ENCODE results near the gene FREM1.

FREM1 gene

GRCh38 chr9:14813336-14814248, 96.6 kb downstream of the FREM1 start:
- DNase-seq (ENCODE audit: low read depth) = no peak

- no peak for DNase-seq (ENCODE audit: low read depth)
Observed at GRCh38 chr9:14812806-14813205, 97.4 kb downstream of the FREM1 start.

- no peak for DNase-seq (ENCODE audit: low read depth)
Observed at GRCh38 chr9:14811844-14812243, 98.4 kb downstream of the FREM1 start.

GRCh38 chr9:14806941-14807520, 103.2 kb downstream of the FREM1 start:
- DNase-seq (ENCODE audit: low read depth) = no peak

- no peak for DNase-seq (ENCODE audit: low read depth)
Observed at GRCh38 chr9:14799030-14799429, 111.2 kb downstream of the FREM1 start.

GRCh38 chr9:14797435-14797834, 112.8 kb downstream of the FREM1 start:
- DNase-seq (ENCODE audit: low read depth) = no peak

GRCh38 chr9:14793389-14793788, 116.8 kb downstream of the FREM1 start:
- no peak for DNase-seq (ENCODE audit: low read depth)

GRCh38 chr9:14790628-14791027, 119.6 kb downstream of the FREM1 start:
- DNase-seq (ENCODE audit: low read depth) = no peak

GRCh38 chr9:14788846-14789245, 121.4 kb downstream of the FREM1 start:
- DNase-seq (ENCODE audit: low read depth) = no peak

- no peak for DNase-seq (ENCODE audit: low read depth)
Observed at GRCh38 chr9:14783358-14783757, 126.9 kb downstream of the FREM1 start.

GRCh38 chr9:14782286-14783051, 127.8 kb downstream of the FREM1 start:
- DNase-seq (ENCODE audit: low read depth) = no peak

GRCh38 chr9:14780693-14781092, 129.5 kb downstream of the FREM1 start:
- DNase-seq (ENCODE audit: low read depth) = no peak

- no peak for DNase-seq (ENCODE audit: low read depth)
Observed at GRCh38 chr9:14780251-14780650, 130.0 kb downstream of the FREM1 start.

- DNase-seq (ENCODE audit: low read depth) = no peak
Observed at GRCh38 chr9:14779566-14780022, 130.6 kb downstream of the FREM1 start.

GRCh38 chr9:14778565-14778964, 131.7 kb downstream of the FREM1 start:
- no peak for DNase-seq (ENCODE audit: low read depth)

GRCh38 chr9:14775917-14776316, 134.3 kb downstream of the FREM1 start:
- DNase-seq (ENCODE audit: low read depth) = no peak

GRCh38 chr9:14770592-14770991, 139.6 kb downstream of the FREM1 start:
- no peak for DNase-seq (ENCODE audit: low read depth)

- no peak for DNase-seq (ENCODE audit: low read depth)
Observed at GRCh38 chr9:14769230-14769571, 141.0 kb downstream of the FREM1 start.

- DNase-seq (ENCODE audit: low read depth) = no peak
Observed at GRCh38 chr9:14768405-14769229, 141.6 kb downstream of the FREM1 start.

GRCh38 chr9:14766299-14766698, 143.9 kb downstream of the FREM1 start:
- DNase-seq (ENCODE audit: low read depth) = no peak

- no peak for DNase-seq (ENCODE audit: low read depth)
Observed at GRCh38 chr9:14761584-14761983, 148.6 kb downstream of the FREM1 start.

- no peak for DNase-seq (ENCODE audit: low read depth)
Observed at GRCh38 chr9:14760060-14760459, 150.2 kb downstream of the FREM1 start.

Measured in activated T-cell treated with anti-CD3 and anti-CD28 coated beads for 48 hours (primary cell).